Measurements from ENCODE around the gene ARR3. TPM values are rescaled to one million over a fixed set of nuclear protein-coding genes. Genes with fewer than 3 reads are reported as not detected.
A peak's percentile ranks its signal among the peaks of the same experiment; 100 is the strongest.
"Not testable (repeated sequence)": the region's sequence is repeated elsewhere in the genome, so short reads cannot be mapped to it uniquely, and the experiment has no call there.

ARR3 gene
- total RNA-seq, 1 donor from 2014 or later: not detected

DNA sequence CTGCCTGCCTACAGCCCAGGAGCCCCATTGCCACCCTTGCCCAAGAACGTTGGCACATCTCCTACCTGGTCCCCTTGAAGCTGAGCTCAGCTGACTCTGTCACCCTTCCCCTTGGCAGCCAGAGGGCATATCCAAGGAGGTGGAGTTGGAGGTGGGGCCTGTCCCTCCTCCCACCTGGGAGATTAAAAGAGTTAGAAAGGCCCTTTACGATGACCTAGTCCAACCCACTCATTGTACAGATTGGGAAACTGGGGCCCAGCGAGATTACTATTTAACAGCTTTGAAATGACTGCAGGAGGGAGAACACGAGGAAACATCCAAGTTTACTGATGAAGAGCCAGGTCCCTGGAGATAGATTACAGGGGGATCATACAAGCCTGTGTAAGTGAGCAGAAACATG, 8.0 kb upstream of the ARR3 start, which contains the start of gene P2RY4:
Gene P2RY4, minus strand, starts transcription at position 101 of the 400 bp plus-strand sequence. CDS start 580 bp downstream, outside the sequence.
- no peak for DNase-seq (ENCODE audit: low read depth)
- no peak for TF ChIP-seq CTCF (IDR thresholded peaks at IDR 0.05; ENCODE audit: insufficient read depth, low read length, poor library complexity, severe bottlenecking)
- H3K36me3 ChIP-seq (ENCODE audit: control insufficient read depth, insufficient read depth, low read length): no peaks in the 10 kb centered on the region
- H3K4me3 ChIP-seq (ENCODE audit: low read depth, low read length): no peak within 1 kb of the TSS
- no peaks in the 10 kb centered on the region for H3K27me3 ChIP-seq (ENCODE audit: control insufficient read depth, insufficient read depth, low read length)

DNA sequence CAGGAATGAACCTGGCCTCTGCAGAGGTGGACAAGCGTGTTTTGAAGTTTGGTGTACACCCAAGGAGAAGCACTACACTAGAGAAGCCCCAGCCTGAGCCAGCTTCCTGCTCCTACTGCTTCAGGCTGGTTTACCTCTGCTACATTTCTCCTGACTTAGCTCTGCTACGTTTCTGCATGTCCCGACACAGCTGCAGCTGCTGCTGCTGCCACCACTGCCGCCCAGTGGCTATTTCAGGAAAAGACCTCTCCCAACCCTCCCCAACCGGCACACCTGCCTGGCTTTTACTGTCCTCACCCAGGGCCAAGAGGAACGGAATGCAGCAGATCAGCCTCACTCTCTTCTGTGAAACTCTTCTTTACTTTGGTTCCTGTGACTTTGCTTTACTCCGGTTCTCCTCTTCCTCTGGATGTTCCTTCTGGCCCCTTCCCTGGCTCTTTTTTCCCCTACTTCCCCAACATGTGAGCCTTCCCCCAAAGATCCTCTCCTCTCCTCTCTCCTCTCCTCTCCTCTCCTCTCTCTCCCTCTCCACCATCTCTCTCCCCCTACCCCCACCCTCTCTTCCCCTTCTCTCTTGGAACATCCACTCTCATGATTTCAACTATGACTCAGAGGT, 5.1 kb upstream of the ARR3 start:
- peak; percentile 69 for TF ChIP-seq CTCF (IDR thresholded peaks at IDR 0.05; ENCODE audit: insufficient read depth, low read length, poor library complexity, severe bottlenecking)
- Histone ChIP-seq H3K36me3 (ENCODE audit: control insufficient read depth, insufficient read depth, low read length) (no peaks in the 10 kb centered on the region), H3K27me3 (ENCODE audit: control insufficient read depth, insufficient read depth, low read length) (no peaks in the 10 kb centered on the region), H3K4me3 (ENCODE audit: low read depth, low read length) (no peak overlapping the region)
- DNase-seq (ENCODE audit: low read depth): no peak

- no peak for TF ChIP-seq CTCF (IDR thresholded peaks at IDR 0.05; ENCODE audit: insufficient read depth, low read length, poor library complexity, severe bottlenecking)
- DNase-seq (ENCODE audit: low read depth): no peak
- Histone ChIP-seq H3K27me3 (ENCODE audit: control insufficient read depth, insufficient read depth, low read length) (no peaks in the 10 kb centered on the region), H3K36me3 (ENCODE audit: control insufficient read depth, insufficient read depth, low read length) (no peaks in the 10 kb centered on the region), H3K4me3 (ENCODE audit: low read depth, low read length) (no peak overlapping the region)
Measured at GRCh38 chrX:70264784-70265183, 3.4 kb upstream of the ARR3 start.

- H3K36me3 ChIP-seq (ENCODE audit: control insufficient read depth, insufficient read depth, low read length); H3K4me3 ChIP-seq (ENCODE audit: low read depth, low read length); DNase-seq (ENCODE audit: low read depth); H3K27me3 ChIP-seq (ENCODE audit: control insufficient read depth, insufficient read depth, low read length): not testable (repeated sequence)
Measured at GRCh38 chrX:70274029-70274428, 5.9 kb downstream of the ARR3 start.

DNA sequence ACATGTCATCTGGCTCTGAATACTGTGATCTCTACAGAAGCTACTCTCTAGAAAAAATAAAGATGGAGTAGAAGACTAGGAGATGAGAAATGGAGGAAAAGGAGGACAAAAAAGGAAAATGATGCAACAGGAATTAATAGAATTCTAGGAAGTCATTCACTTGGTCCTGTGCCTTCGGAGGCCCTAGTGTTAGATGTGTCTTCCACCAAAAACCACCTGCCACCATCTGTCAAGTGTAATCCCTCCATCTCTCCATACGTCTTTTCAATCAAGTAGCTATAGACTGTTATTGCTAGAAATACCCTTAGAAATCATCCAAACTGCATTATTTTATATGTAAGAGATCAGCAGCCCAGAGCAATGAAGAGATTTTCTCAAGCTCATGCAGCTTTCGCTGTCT, 10.9 kb downstream of the ARR3 start:
- Histone ChIP-seq H3K4me3 (ENCODE audit: low read depth, low read length) (no peak overlapping the region), H3K27me3 (ENCODE audit: control insufficient read depth, insufficient read depth, low read length) (no peaks in the 10 kb centered on the region), H3K36me3 (ENCODE audit: control insufficient read depth, insufficient read depth, low read length) (no peaks in the 10 kb centered on the region)
- DNase-seq (ENCODE audit: low read depth): no peak
- no peak for TF ChIP-seq CTCF (IDR thresholded peaks at IDR 0.05; ENCODE audit: insufficient read depth, low read length, poor library complexity, severe bottlenecking)

DNA sequence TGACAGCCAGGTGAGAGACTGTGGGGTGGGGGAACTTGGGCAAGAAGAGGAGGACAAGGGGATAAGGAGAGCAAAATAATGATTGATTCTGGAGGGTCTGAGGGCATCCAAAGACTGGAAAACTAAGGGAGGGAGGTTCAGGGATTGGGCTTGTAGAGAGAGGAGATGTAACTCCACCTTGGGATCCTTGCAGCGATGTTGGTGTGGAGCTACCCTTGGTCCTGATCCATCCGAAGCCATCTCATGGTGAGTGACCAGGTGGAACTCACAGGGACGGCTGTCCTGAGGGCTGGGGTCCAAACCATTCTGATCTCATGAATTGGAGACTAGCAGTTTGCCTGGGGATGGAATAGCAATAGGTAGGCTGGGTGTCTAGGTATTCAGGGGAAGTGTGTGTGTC, 12.4 kb downstream of the ARR3 start:
- Histone ChIP-seq H3K36me3 (ENCODE audit: control insufficient read depth, insufficient read depth, low read length) (no peaks in the 10 kb centered on the region), H3K4me3 (ENCODE audit: low read depth, low read length) (no peak overlapping the region), H3K27me3 (ENCODE audit: control insufficient read depth, insufficient read depth, low read length) (no peaks in the 10 kb centered on the region)
- no peak for DNase-seq (ENCODE audit: low read depth)
- TF ChIP-seq CTCF (IDR thresholded peaks at IDR 0.05; ENCODE audit: insufficient read depth, low read length, poor library complexity, severe bottlenecking): no peak
